Natural killer cell (primary cell): Measurements from ENCODE around the gene RYR2. TPM values are rescaled to one million over a fixed set of nuclear protein-coding genes. Genes with fewer than 3 reads are reported as not detected.

ENCODE experiments used
- ATAC-seq, 3 donors: fragments of 150-1000 bp in 2 of 3; fragments of 200-7000 bp in 1 of 3; cut with Tn5 transposase; 1 replicate in 1 of 3; 2 replicates in 2 of 3; pipeline ENCODE4 v1.10.0; 2021; ENCODE audit warnings: mild to moderate bottlenecking in 2 of 3, moderate library complexity in 2 of 3
- DNase-seq, 2 donors: peaks; one replicate each; pipeline versions ENCODE4 v3.0.0 to v3.0.0-alpha.2; 2013 to 2021; ENCODE audit warnings: mixed read lengths in 1 of 2
- H3K27ac ChIP-seq: one replicate; pipeline ENCODE4 v1.5.1; 2013; ENCODE audit warnings: mild to moderate bottlenecking, low read length
- H3K27me3 ChIP-seq: one replicate; pipeline ENCODE4 v1.6.1; 2013; ENCODE audit warnings: low read length; ENCODE audit not compliant: control insufficient read depth, insufficient read depth
- H3K36me3 ChIP-seq: one replicate; pipeline ENCODE4 v1.6.1; 2013; ENCODE audit warnings: low read length; ENCODE audit not compliant: control insufficient read depth, insufficient read depth
- H3K4me1 ChIP-seq: one replicate; pipeline ENCODE4 v1.6.1; 2013; ENCODE audit warnings: low read length; ENCODE audit not compliant: control insufficient read depth, insufficient read depth
- H3K4me3 ChIP-seq: one replicate; pipeline ENCODE4 v1.5.1; 2013; ENCODE audit warnings: low read length
- H3K9me3 ChIP-seq: one replicate; pipeline ENCODE4 v1.6.1; 2013; ENCODE audit warnings: low read length; ENCODE audit not compliant: control insufficient read depth, insufficient read depth
- H3K27ac Mint-ChIP-seq, 2 donors: one replicate each; pipeline ENCODE4 v1.8.0; 2022; ENCODE audit warnings: mild to moderate bottlenecking in 2 of 2, mixed read lengths in 2 of 2, moderate library complexity in 1 of 2
- H3K27me3 Mint-ChIP-seq, 2 donors: one replicate each; pipeline ENCODE4 v1.8.0; 2022; ENCODE audit warnings: low read depth in 2 of 2, mixed read lengths in 2 of 2
- H3K36me3 Mint-ChIP-seq: one replicate; pipeline ENCODE4 v1.8.0; 2022; ENCODE audit warnings: mixed read lengths
- H3K4me1 Mint-ChIP-seq, 2 donors: one replicate each; pipeline ENCODE4 v1.8.0; 2022; ENCODE audit warnings: mixed read lengths in 2 of 2
- H3K4me3 Mint-ChIP-seq: one replicate; pipeline ENCODE4 v1.8.0; 2022; ENCODE audit warnings: mild to moderate bottlenecking, moderate library complexity, mixed read lengths
- H3K9me3 Mint-ChIP-seq, 2 donors: one replicate each; pipeline ENCODE4 v1.8.0; 2022; ENCODE audit warnings: mixed read lengths in 2 of 2
- CTCF ChIP-seq: fragments of 200-600 bp; IDR thresholded peaks from one replicate; pipeline ENCODE4 v1.8.0; 2022; ENCODE audit warnings: antibody characterized with exemption
- whole genome bisulfite sequencing: methylation state at CpG from one replicate; pipeline ENCODE4 v1.1.7; 2013; ENCODE audit warnings: missing lambda C conversion rate; ENCODE audit not compliant: insufficient coverage; 5-methylcytosine and 5-hydroxymethylcytosine counted together
- intact Hi-C: fragments of 100-400 bp; cut with micrococcal nuclease; formaldehyde crosslinking; loops from one replicate; pipeline ENCODE4 v1.14.2; 2022
- total RNA-seq, 4 donors: library from RNA; stranded (reverse); fragments of 120-200 nt in 1 of 4; gene quantifications; one replicate each; pipeline versions ENCODE4 v1.2.3 to v1.2.4, GENCODE V29; 2013 to 2022

Gene RYR2
- total RNA-seq, 3 donors from 2014 or later (not counting 1 experiment from before 2014, with no cell fraction given) = 0.13 to 1.2 (median 0.38) TPM

DNA sequence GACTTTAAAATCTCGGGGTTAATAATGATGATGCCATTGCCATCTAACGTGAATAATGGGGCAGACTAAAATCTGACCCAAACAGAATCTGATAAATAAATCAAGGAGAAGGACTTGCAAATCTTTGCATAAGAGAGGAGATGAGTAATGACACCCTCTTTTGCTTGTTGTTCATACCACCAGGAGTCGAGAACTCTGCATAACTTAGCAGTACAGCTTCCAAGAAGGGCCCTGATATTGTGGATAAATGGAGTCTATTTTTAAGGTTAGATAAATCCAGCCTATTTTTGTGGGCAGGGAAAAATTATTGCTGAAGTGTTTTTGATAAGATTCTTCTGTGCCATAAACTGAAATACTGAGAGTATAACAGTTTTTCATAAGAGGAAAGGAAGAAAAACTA, 17.3 kb downstream of the RYR2 start:
- Mint-ChIP-seq H3K36me3 (no peaks in the 10 kb centered on the region), H3K27ac (no peak overlapping the region), H3K9me3 (no peaks in the 10 kb centered on the region), H3K4me1 (no peaks in the 10 kb centered on the region), H3K4me3 (no peak overlapping the region), H3K27me3 (no peaks in the 10 kb centered on the region)
- Histone ChIP-seq H3K27ac (no peak overlapping the region), H3K4me3 (no peak overlapping the region), H3K9me3 (no peaks in the 10 kb centered on the region), H3K27me3 (no peaks in the 10 kb centered on the region), H3K36me3 (no peaks in the 10 kb centered on the region), H3K4me1 (no peaks in the 10 kb centered on the region)
- no peak for TF ChIP-seq CTCF
- intact Hi-C loops = no loop called here
- ATAC-seq = no peak
- WGBS = 77% methylated on average over 3 of the region's 3 CpGs
- DNase-seq = no peak

GRCh38 chr1:237062976-237063375, 21.0 kb downstream of the RYR2 start:
- Mint-ChIP-seq H3K36me3 (no peaks in the 10 kb centered on the region), H3K9me3 (no peaks in the 10 kb centered on the region), H3K4me3 (no peak overlapping the region), H3K27me3 (no peaks in the 10 kb centered on the region), H3K4me1 (no peaks in the 10 kb centered on the region), H3K27ac (no peak overlapping the region)
- Histone ChIP-seq H3K36me3 (no peaks in the 10 kb centered on the region), H3K4me3 (no peak overlapping the region), H3K27ac (no peak overlapping the region), H3K4me1 (no peaks in the 10 kb centered on the region), H3K9me3 (no peaks in the 10 kb centered on the region), H3K27me3 (no peaks in the 10 kb centered on the region)
- ATAC-seq (no peak), DNase-seq (no peak)
- intact Hi-C loops = no loop called here
- no peak for TF ChIP-seq CTCF

DNA sequence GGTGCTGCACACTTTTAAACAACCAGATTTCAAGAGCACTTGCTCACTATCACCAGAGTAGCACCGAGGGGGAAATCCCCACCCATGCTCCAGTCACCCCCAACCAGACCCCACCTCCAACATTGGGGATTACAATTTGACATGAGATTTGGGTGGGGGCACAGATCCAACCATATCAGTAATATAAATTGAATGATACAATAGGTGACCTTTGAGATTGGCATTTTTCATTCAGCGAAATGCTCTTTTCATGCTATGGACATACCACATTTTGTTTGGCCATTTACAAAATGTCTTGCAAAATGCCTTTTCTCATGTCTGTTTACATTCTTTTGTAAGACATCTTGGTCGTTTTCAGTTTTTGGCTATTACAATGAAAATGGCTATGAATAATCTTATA, 23.9 kb downstream of the RYR2 start:
- no peak for ATAC-seq
- no peak for DNase-seq
- Mint-ChIP-seq H3K4me1 (no peaks in the 10 kb centered on the region), H3K36me3 (no peaks in the 10 kb centered on the region), H3K27me3 (no peaks in the 10 kb centered on the region), H3K4me3 (no peak overlapping the region), H3K27ac (no peak overlapping the region), H3K9me3 (no peaks in the 10 kb centered on the region)
- intact Hi-C loops = no loop called here
- WGBS = 87% methylated on average over 3 of the region's 3 CpGs
- H3K27ac ChIP-seq = no peak overlapping the region
- no peaks in the 10 kb centered on the region for H3K4me1 ChIP-seq
- H3K36me3 ChIP-seq = no peaks in the 10 kb centered on the region
- no peaks in the 10 kb centered on the region for H3K27me3 ChIP-seq
- H3K9me3 ChIP-seq = no peaks in the 10 kb centered on the region
- H3K4me3 ChIP-seq = no peak overlapping the region
- no peak for TF ChIP-seq CTCF

DNA sequence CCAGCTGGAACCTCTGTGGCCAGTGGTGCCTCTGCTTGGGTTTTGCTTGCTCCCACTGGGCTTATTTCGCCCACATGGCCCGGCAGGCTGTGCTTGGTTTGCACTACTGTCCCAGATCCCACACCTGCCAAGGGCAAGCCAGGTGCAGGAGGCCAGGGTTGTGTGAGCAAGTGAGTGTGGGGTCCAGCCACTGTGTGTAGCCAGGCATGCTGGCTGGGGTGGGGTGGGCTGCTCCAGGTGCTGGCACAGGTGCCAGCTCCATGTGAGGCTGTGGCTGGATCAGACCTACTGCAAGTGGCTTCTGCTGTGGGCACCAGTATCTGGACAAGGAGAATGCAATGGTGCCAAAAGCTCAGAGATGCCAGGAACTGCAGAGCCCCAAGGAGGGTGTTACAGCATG, 28.5 kb downstream of the RYR2 start:
- ATAC-seq = no peak
- intact Hi-C loops = no loop called here
- Histone ChIP-seq H3K9me3 (no peaks in the 10 kb centered on the region), H3K4me1 (no peaks in the 10 kb centered on the region), H3K27me3 (no peaks in the 10 kb centered on the region), H3K36me3 (no peaks in the 10 kb centered on the region), H3K4me3 (no peak overlapping the region), H3K27ac (no peak overlapping the region)
- TF ChIP-seq CTCF = no peak
- H3K9me3 Mint-ChIP-seq = no peaks in the 10 kb centered on the region
- no peak overlapping the region for H3K27ac Mint-ChIP-seq
- 83% methylated on average over 2 of the region's 2 CpGs for WGBS
- H3K27me3 Mint-ChIP-seq = no peaks in the 10 kb centered on the region
- H3K36me3 Mint-ChIP-seq = peaks cover 6% of the 10 kb centered on the region
- no peak for DNase-seq
- no peak overlapping the region for H3K4me3 Mint-ChIP-seq
- H3K4me1 Mint-ChIP-seq = no peaks in the 10 kb centered on the region
